Dendritic cell treated with granulocyte-macrophage colony-stimulating factor and Interleukin-4, amounts not matched to agents 40 ng/mL and 50 ng/mL, for 4 days (primary cell): Measurements from ENCODE around the gene METAP2.

Experiments
- H3K27ac Mint-ChIP-seq: one replicate; pipeline ENCODE4 v1.8.0; 2022; ENCODE audit warnings: mild to moderate bottlenecking, mixed read lengths
- H3K27me3 Mint-ChIP-seq: one replicate; pipeline ENCODE4 v1.8.0; 2022; ENCODE audit warnings: mild to moderate bottlenecking, mixed read lengths
- H3K36me3 Mint-ChIP-seq: one replicate; pipeline ENCODE4 v1.8.0; 2022; ENCODE audit warnings: low read depth, mixed read lengths
- H3K4me1 Mint-ChIP-seq: one replicate; pipeline ENCODE4 v1.8.0; 2022; ENCODE audit warnings: low read depth, mixed read lengths
- H3K4me3 Mint-ChIP-seq: one replicate; pipeline ENCODE4 v1.8.0; 2022; ENCODE audit warnings: mild to moderate bottlenecking, moderate library complexity, mixed read lengths
- H3K9me3 Mint-ChIP-seq: one replicate; pipeline ENCODE4 v1.8.0; 2022; ENCODE audit warnings: mixed read lengths
- intact Hi-C: fragments of 100-400 bp; cut with micrococcal nuclease; formaldehyde crosslinking; loops from one replicate; pipeline ENCODE4 v1.15.0; 2022

METAP2 gene

GRCh38 chr12:95551913-95552516 lies 78.1 kb downstream of the METAP2 start:
- H3K27me3 Mint-ChIP-seq, result peaks cover 45% of the 10 kb centered on the region
- H3K4me1 Mint-ChIP-seq, result peaks cover 8% of the 10 kb centered on the region

GRCh38 chr12:95553197-95553943 lies 79.4 kb downstream of the METAP2 start:
- no peaks in the 10 kb centered on the region for H3K36me3 Mint-ChIP-seq
- intact Hi-C loops, result no loop called here
- H3K4me1 Mint-ChIP-seq, result no peaks in the 10 kb centered on the region
- H3K9me3 Mint-ChIP-seq, result no peaks in the 10 kb centered on the region
- H3K27ac Mint-ChIP-seq, result no peak overlapping the region
- H3K4me3 Mint-ChIP-seq, result no peak overlapping the region
- peaks cover 31% of the 10 kb centered on the region for H3K27me3 Mint-ChIP-seq

More at GRCh38 chr12:95551913-95552516, 78.1 kb downstream of the METAP2 start:
- Mint-ChIP-seq H3K36me3 (no peaks in the 10 kb centered on the region), H3K27ac (no peak overlapping the region), H3K4me3 (no peak overlapping the region), H3K9me3 (no peaks in the 10 kb centered on the region)
- intact Hi-C loops, result no loop called here

GRCh38 chr12:95554532-95555071 lies 80.7 kb downstream of the METAP2 start:
- H3K27me3 Mint-ChIP-seq, result peaks cover 19% of the 10 kb centered on the region
- H3K27ac Mint-ChIP-seq, result no peak overlapping the region
- no peaks in the 10 kb centered on the region for H3K9me3 Mint-ChIP-seq
- peaks cover 4% of the 10 kb centered on the region for H3K4me1 Mint-ChIP-seq
- H3K4me3 Mint-ChIP-seq, result no peak overlapping the region
- H3K36me3 Mint-ChIP-seq, result no peaks in the 10 kb centered on the region
- intact Hi-C loops, result no loop called here

GRCh38 chr12:95557625-95558024 lies 83.7 kb downstream of the METAP2 start:
- H3K36me3 Mint-ChIP-seq, result no peaks in the 10 kb centered on the region
- no peaks in the 10 kb centered on the region for H3K9me3 Mint-ChIP-seq
- intact Hi-C loops, result no loop called here
- no peak overlapping the region for H3K27ac Mint-ChIP-seq
- no peak overlapping the region for H3K4me3 Mint-ChIP-seq
- H3K4me1 Mint-ChIP-seq, result peaks cover 5% of the 10 kb centered on the region
- H3K27me3 Mint-ChIP-seq, result peaks cover 3% of the 10 kb centered on the region
